ENCODE data around the gene BEX3. TPM values are rescaled to one million over a fixed set of nuclear protein-coding genes. Genes with fewer than 3 reads are reported as not detected.

BEX3 gene
- 100 to 1,000 TPM in 2 of 3 donors, 10 to 100 TPM in 1; 95.4 to 133 (median 121) TPM for total RNA-seq

- intact Hi-C loops (cut with DNase I; ENCODE audit: low total_unique reads): no loop called here
- Histone ChIP-seq H3K27ac (peak within 1 kb of the TSS; percentile 80 to 94), H3K4me3 (peak within 1 kb of the TSS; percentile 62 to 82 (median 66)), H3K4me1 (no peaks in the 10 kb centered on the region), H3K27me3 (peaks cover 0 to 23% of the 10 kb centered on the region in 2 donors), H3K9me3 (no peaks in the 10 kb centered on the region), H3K36me3 (no peaks in the 10 kb centered on the region)
- TF ChIP-seq POLR2AphosphoS5 (IDR thresholded peaks at IDR 0.05) (peak in 1 of 3 donors; percentile 43), CTCF (IDR thresholded peaks at IDR 0.05) (no peak), POLR2A (IDR thresholded peaks at IDR 0.05) (no peak)
- peak; percentile 34 to 53 for DNase-seq (ENCODE audit: low spot score in 2 of 2)
Measured at GRCh38 chrX:103376118-103376978, at the start of gene BEX3. Gene BEX3 (plus strand): TSS chrX:103376538. CDS start chrX:103377522, 984 bp downstream.

- no peak for TF ChIP-seq CTCF (IDR thresholded peaks at IDR 0.05)
- TF ChIP-seq POLR2AphosphoS5 (IDR thresholded peaks at IDR 0.05): no peak
- no peak for TF ChIP-seq POLR2A (IDR thresholded peaks at IDR 0.05)
- intact Hi-C loops (cut with DNase I; ENCODE audit: low total_unique reads): no loop called here
- Histone ChIP-seq H3K27me3 (peaks cover 0 to 48% of the 10 kb centered on the region in 2 donors), H3K9me3 (no peaks in the 10 kb centered on the region), H3K27ac (peak within 1 kb of the TSS; percentile 45 to 71), H3K4me1 (no peaks in the 10 kb centered on the region), H3K4me3 (peak within 1 kb of the TSS; percentile 32 to 52 (median 39)), H3K36me3 (no peaks in the 10 kb centered on the region)
- peak in 1 of 2 donors; percentile 35 for DNase-seq (ENCODE audit: low spot score in 2 of 2)
Measured at GRCh38 chrX:103329991-103330390, 46.3 kb upstream of the BEX3 start, which contains the start of gene TCEAL7. Gene TCEAL7 (plus strand): TSS chrX:103330239. CDS start chrX:103331404, 1,165 bp downstream.

DNA sequence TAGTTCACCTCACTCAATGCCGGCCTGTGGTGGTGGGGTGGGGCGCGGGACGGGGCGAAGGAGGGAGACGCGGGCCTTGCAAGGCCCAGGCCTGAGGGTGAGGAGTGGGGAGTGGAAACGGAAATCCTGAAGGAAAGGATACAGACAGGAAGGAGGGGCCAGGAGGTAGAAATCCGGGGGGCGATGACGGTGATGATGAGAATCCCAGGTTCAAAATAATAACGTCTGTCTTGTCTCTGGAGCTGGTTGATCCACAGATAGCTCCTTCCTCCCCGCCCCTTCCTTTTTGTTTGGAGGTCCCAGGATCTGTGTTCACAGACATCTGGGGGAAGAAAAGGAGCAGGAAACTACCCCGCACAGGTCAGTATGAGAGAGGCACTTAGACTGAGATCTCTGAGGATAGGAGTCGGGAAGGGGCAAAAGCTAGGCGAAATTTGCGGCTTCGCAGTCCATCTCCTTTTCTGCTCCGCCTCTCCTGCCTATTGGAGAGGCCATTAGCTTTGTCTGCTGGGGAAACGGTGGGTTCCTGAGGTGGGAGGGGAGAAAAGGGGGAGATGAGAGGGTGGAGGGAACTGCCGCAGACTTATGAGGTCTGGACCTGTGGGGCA is 45.6 kb upstream of the BEX3 start:
- H3K27ac ChIP-seq: peak overlapping the region; percentile 45 to 71
- no peaks in the 10 kb centered on the region for H3K9me3 ChIP-seq
- intact Hi-C loops (cut with DNase I; ENCODE audit: low total_unique reads): no loop called here
- no peak for TF ChIP-seq POLR2A (IDR thresholded peaks at IDR 0.05)
- TF ChIP-seq CTCF (IDR thresholded peaks at IDR 0.05): no peak
- TF ChIP-seq POLR2AphosphoS5 (IDR thresholded peaks at IDR 0.05): no peak
- H3K4me1 ChIP-seq: no peaks in the 10 kb centered on the region
- peak overlapping the region; percentile 32 to 52 (median 39) for H3K4me3 ChIP-seq
- H3K36me3 ChIP-seq: no peaks in the 10 kb centered on the region
- DNase-seq (ENCODE audit: low spot score in 2 of 2): no peak
- peaks cover 0 to 52% of the 10 kb centered on the region in 2 donors for H3K27me3 ChIP-seq

GRCh38 chrX:103338663-103339062 is 37.7 kb upstream of the BEX3 start:
- H3K36me3 ChIP-seq: no peaks in the 10 kb centered on the region
- H3K4me3 ChIP-seq: no peak overlapping the region
- no peak for DNase-seq (ENCODE audit: low spot score in 2 of 2)
- no peaks in the 10 kb centered on the region for H3K9me3 ChIP-seq
- H3K4me1 ChIP-seq: no peaks in the 10 kb centered on the region
- H3K27me3 ChIP-seq: peaks cover 0 to 35% of the 10 kb centered on the region in 2 donors
- intact Hi-C loops (cut with DNase I; ENCODE audit: low total_unique reads): no loop called here
- H3K27ac ChIP-seq: no peak overlapping the region
- TF ChIP-seq CTCF (IDR thresholded peaks at IDR 0.05): no peak
- no peak for TF ChIP-seq POLR2A (IDR thresholded peaks at IDR 0.05)
- no peak for TF ChIP-seq POLR2AphosphoS5 (IDR thresholded peaks at IDR 0.05)

- no peak for DNase-seq (ENCODE audit: low spot score in 2 of 2)
- TF ChIP-seq CTCF (IDR thresholded peaks at IDR 0.05): peak; percentile 49 to 57 (median 54)
- no peak for TF ChIP-seq POLR2A (IDR thresholded peaks at IDR 0.05)
- no peak for TF ChIP-seq POLR2AphosphoS5 (IDR thresholded peaks at IDR 0.05)
- Histone ChIP-seq H3K4me3 (no peak overlapping the region), H3K4me1 (no peaks in the 10 kb centered on the region), H3K27me3 (peaks cover 0 to 33% of the 10 kb centered on the region in 2 donors), H3K27ac (no peak overlapping the region), H3K9me3 (no peaks in the 10 kb centered on the region), H3K36me3 (no peaks in the 10 kb centered on the region)
- intact Hi-C loops (cut with DNase I; ENCODE audit: low total_unique reads): no loop called here
Measured at GRCh38 chrX:103343105-103343504, 33.2 kb upstream of the BEX3 start.

Measured in breast epithelium (tissue), 4 donors.